Keratinocyte (primary cell): Measurements from ENCODE around the gene GAREM1. TPM values are rescaled to one million over a fixed set of nuclear protein-coding genes. Genes with fewer than 3 reads are reported as not detected.

ENCODE experiments used
- DNase-seq: peaks from one replicate; pipeline ENCODE4 v3.0.0-alpha.2; 2011; ENCODE audit warnings: low read depth, missing footprints, low spot score
- FAIRE-seq: peaks from 2 replicates; lab custom pipeline; 2011; peaks lifted over from hg19 to GRCh38; lab: Jason Lieb, UNC
- H2AFZ ChIP-seq: 2 replicates; pipeline ENCODE4 v1.6.0; 2012; ENCODE audit warnings: low read length, control low read depth, inconsistent platforms; ENCODE audit not compliant: control insufficient read depth
- H3K27ac ChIP-seq: 2 replicates; pipeline ENCODE4 v1.5.1; 2011; ENCODE audit warnings: low read length; ENCODE audit not compliant: control insufficient read depth, insufficient read depth
- H3K27me3 ChIP-seq: 3 replicates; pipeline ENCODE4 v1.6.0; 2011; ENCODE audit warnings: low read length; ENCODE audit not compliant: control insufficient read depth, insufficient read depth; ENCODE audit errors: extremely low read depth
- H3K36me3 ChIP-seq, 2 experiments: 2 replicates in 1 of 2; 3 replicates in 1 of 2; pipeline ENCODE4 v1.5.1; 2011; ENCODE audit warnings: low read length in 2 of 2, mild to moderate bottlenecking in 1 of 2; ENCODE audit not compliant: control insufficient read depth in 2 of 2, insufficient read depth in 2 of 2; ENCODE audit errors: extremely low read depth in 1 of 2
- H3K4me1 ChIP-seq: 3 replicates; pipeline ENCODE4 v1.5.1; 2011; ENCODE audit warnings: low read length; ENCODE audit not compliant: control insufficient read depth, insufficient read depth; ENCODE audit errors: extremely low read depth
- H3K4me2 ChIP-seq: 3 replicates; pipeline ENCODE4 v1.6.0; 2011; ENCODE audit warnings: low read depth, low read length; ENCODE audit not compliant: control insufficient read depth, insufficient read depth; ENCODE audit errors: extremely low read depth
- H3K4me3 ChIP-seq, 3 experiments: fragments of 200-600 bp in 1 of 3; sonication (generic) in 1 of 3; 2 replicates in 2 of 3; 3 replicates in 1 of 3; pipeline ENCODE4 v1.5.1; 2011 to 2016; ENCODE audit warnings: low read length in 3 of 3, mild to moderate bottlenecking in 3 of 3, control low read depth in 2 of 3, inconsistent platforms in 1 of 3, low read depth in 1 of 3, mixed read lengths in 1 of 3, mixed run types in 1 of 3, moderate library complexity in 1 of 3; ENCODE audit not compliant: control insufficient read depth in 2 of 3, insufficient read depth in 2 of 3; ENCODE audit errors: extremely low read depth in 1 of 3
- H3K79me2 ChIP-seq: 2 replicates; pipeline ENCODE4 v1.6.0; 2012; ENCODE audit warnings: low read length; ENCODE audit not compliant: control insufficient read depth, insufficient read depth
- H3K9ac ChIP-seq: 3 replicates; pipeline ENCODE4 v1.6.0; 2011; ENCODE audit warnings: low read length; ENCODE audit not compliant: control insufficient read depth, insufficient read depth; ENCODE audit errors: extremely low read depth
- H3K9me1 ChIP-seq: 3 replicates; pipeline ENCODE4 v1.6.0; 2011; ENCODE audit warnings: low read length; ENCODE audit not compliant: control insufficient read depth, insufficient read depth; ENCODE audit errors: extremely low read depth
- H3K9me3 ChIP-seq: 2 replicates; pipeline ENCODE4 v1.5.1; 2012; ENCODE audit warnings: low read depth, low read length; ENCODE audit not compliant: control insufficient read depth
- H4K20me1 ChIP-seq: 3 replicates; pipeline ENCODE4 v1.6.0; 2011; ENCODE audit warnings: low read length; ENCODE audit not compliant: control insufficient read depth, insufficient read depth; ENCODE audit errors: extremely low read depth
- CTCF ChIP-seq, 3 experiments: IDR thresholded peaks in 1 of 3; conservative IDR thresholded peaks in 1 of 3; optimal IDR thresholded peaks in 1 of 3; 2 replicates in 2 of 3; 3 replicates in 1 of 3; pipeline versions ENCODE3 to v1.5.1; 2011; ENCODE audit warnings: low read length in 3 of 3, mild to moderate bottlenecking in 3 of 3, moderate library complexity in 2 of 3, control low read depth in 1 of 3, inconsistent platforms in 1 of 3; ENCODE audit not compliant: insufficient read depth in 2 of 3; ENCODE audit errors: extremely low read depth in 1 of 3
- EZH2 ChIP-seq: IDR thresholded peaks from one replicate; pipeline ENCODE4 v1.6.1; 2012; ENCODE audit warnings: inconsistent platforms, mild to moderate bottlenecking, low read length, moderate library complexity
- dilution Hi-C: fragments of 300-500 bp; cut with MboI; formaldehyde crosslinking; loops from one replicate; pipeline ENCODE4 v1.7.0; 2020; ENCODE audit warnings: low sequenced_read_pairs; ENCODE audit not compliant: extremely low pct_ligation_motif_present
- polyA plus RNA-seq, 5 experiments: library from polyadenylated mRNA; depleted of rRNA in 3 of 5; stranded (reverse) in 3 of 5; stranded (forward) in 1 of 5; unstranded in 1 of 5; fragments of >200 nt; gene quantifications; 1 replicate in 1 of 5; 2 replicates in 3 of 5; 3 replicates in 1 of 5; pipeline versions ENCODE4 v1.2.1 to v1.2.3, GENCODE V29; 2011 to 2012; ENCODE audit warnings: missing spikeins in 2 of 5, low read depth in 1 of 5, low replicate concordance in 1 of 5

Gene GAREM1
- polyA plus RNA-seq, 1 donor (not counting 4 experiments of a cell fraction or from before 2014, with no cell fraction given) = 3.8 TPM

- Histone ChIP-seq H4K20me1 (no peaks in the 10 kb centered on the region), H2AFZ (no peak overlapping the region), H3K4me1 (no peaks in the 10 kb centered on the region), H3K79me2 (no peaks in the 10 kb centered on the region), H3K9me3 (no peaks in the 10 kb centered on the region), H3K27me3 (no peaks in the 10 kb centered on the region), H3K9ac (no peak overlapping the region), H3K4me3 (no peak overlapping the region), H3K4me2 (no peak overlapping the region), H3K9me1 (no peaks in the 10 kb centered on the region), H3K27ac (no peak overlapping the region), H3K36me3 (no peaks in the 10 kb centered on the region)
- no peak for DNase-seq
- TF ChIP-seq CTCF (optimal IDR thresholded peaks at IDR 0.05 in 1 of 3, IDR thresholded peaks at IDR 0.05 in 1 of 3, conservative IDR thresholded peaks at IDR 0.05 in 1 of 3; ENCODE audit: extremely low read depth in 1 of 3, insufficient read depth in 2 of 3, low read length in 3 of 3) (no peak), EZH2 (no peak)
- dilution Hi-C loops = no loop called here
- no peak for FAIRE-seq
Observed at GRCh38 chr18:32439241-32439640, 31.4 kb downstream of the GAREM1 start.

- Histone ChIP-seq H3K4me1 (no peaks in the 10 kb centered on the region), H3K36me3 (no peaks in the 10 kb centered on the region), H2AFZ (no peak overlapping the region), H3K4me2 (no peak overlapping the region), H4K20me1 (no peaks in the 10 kb centered on the region), H3K9me3 (no peaks in the 10 kb centered on the region), H3K27me3 (no peaks in the 10 kb centered on the region), H3K79me2 (no peaks in the 10 kb centered on the region), H3K9ac (no peak overlapping the region), H3K4me3 (no peak overlapping the region), H3K9me1 (no peaks in the 10 kb centered on the region), H3K27ac (no peak overlapping the region)
- DNase-seq = no peak
- no peak for FAIRE-seq
- TF ChIP-seq EZH2 = no peak
- TF ChIP-seq CTCF (optimal IDR thresholded peaks at IDR 0.05 in 1 of 3, IDR thresholded peaks at IDR 0.05 in 1 of 3, conservative IDR thresholded peaks at IDR 0.05 in 1 of 3; ENCODE audit: extremely low read depth in 1 of 3, insufficient read depth in 2 of 3, low read length in 3 of 3) = no peak
- dilution Hi-C loops = no loop called here
Observed at GRCh38 chr18:32438173-32438572, 32.5 kb downstream of the GAREM1 start.
